ENCODE data around the gene RET. TPM values are rescaled to one million over a fixed set of nuclear protein-coding genes. Genes with fewer than 3 reads are reported as not detected.

The RET gene
- 0.17 and 0.32 TPM in 2 replicates for total RNA-seq

DNA sequence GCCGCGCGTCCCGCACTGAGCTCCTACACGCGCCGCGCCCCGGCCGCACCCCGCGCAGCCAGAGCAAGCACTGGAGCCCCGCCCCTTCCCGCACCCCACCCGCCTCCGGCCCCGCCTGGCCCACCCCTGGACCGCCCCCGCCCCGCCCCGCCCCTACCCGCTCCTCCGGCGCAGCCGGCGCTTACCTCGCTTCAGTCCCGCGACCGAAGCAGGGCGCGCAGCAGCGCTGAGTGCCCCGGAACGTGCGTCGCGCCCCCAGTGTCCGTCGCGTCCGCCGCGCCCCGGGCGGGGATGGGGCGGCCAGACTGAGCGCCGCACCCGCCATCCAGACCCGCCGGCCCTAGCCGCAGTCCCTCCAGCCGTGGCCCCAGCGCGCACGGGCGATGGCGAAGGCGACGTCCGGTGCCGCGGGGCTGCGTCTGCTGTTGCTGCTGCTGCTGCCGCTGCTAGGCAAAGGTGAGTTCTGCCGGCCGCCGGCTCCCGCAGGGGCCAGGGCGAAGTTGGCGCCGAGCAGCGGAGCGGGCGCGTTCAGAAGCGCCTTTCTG, at the start of gene RET:
RET (plus strand) TSS at position 194 of the 545 bp plus-strand sequence; CDS start at position 384, 190 bp downstream.

DNA sequence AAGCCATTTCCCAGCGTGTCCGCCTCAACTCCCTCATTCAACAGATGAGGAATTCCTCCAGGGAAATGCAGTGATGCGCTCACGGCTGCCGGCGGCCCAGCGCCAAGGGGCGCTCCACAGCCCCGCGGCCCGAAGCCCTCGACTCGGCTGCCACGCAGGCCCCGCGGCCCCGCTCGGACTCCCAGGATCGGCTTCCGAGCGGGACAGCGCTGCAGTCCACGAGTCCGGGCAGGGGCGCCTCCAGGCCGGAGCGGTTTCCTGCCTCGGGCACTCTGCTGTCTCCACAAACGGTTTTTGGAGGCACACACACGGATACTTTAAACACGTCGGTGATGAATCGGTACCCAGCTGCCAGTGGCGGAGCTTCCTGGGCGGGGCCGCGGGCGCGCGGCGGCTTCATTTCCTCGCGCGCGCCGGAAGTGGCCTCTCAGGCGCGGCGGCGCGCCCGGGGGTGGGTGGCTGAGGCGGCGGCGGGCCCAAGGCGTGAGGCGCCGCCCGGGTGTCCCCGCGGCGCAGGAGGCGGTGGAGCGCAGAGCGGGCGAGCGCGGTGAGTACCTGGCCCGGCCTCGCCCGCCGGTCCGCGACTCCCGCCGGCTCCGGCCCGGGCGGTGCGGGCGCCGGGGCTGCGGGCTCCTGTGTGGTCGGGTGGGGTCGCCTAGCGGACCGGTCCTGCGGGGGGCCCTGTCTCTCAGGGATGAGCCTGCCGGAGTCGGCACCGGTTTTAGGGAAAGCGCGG, 61.3 kb downstream of the RET start, which contains the start of gene CSGALNACT2:
CSGALNACT2 (plus strand) TSS at position 425 of the 736 bp plus-strand sequence. CDS start 16,705 bp downstream, outside the sequence.

Other genes with a start within 250 kb of the RET start
- gene CSGALNACT2, start 61.4 kb downstream of the RET start, total RNA-seq = 12.5 and 17.6 TPM in 2 replicates
- 2.7 and 6.6 TPM in 2 replicates for gene RASGEF1A, start 190.0 kb downstream of the RET start, total RNA-seq

All from bronchial smooth muscle cell (primary cell).